Astrocyte (in vitro differentiated cells and primary cell): ENCODE measurements around the gene STMND1. TPM values are rescaled to one million over a fixed set of nuclear protein-coding genes. Genes with fewer than 3 reads are reported as not detected.

Experiments
- DNase-seq: peaks from one replicate; pipeline ENCODE4 v3.0.0-alpha.2; 2010; ENCODE audit warnings: low read depth
- FAIRE-seq: peaks from 2 replicates; lab custom pipeline; 2011; peaks lifted over from hg19 to GRCh38; lab: Jason Lieb, UNC
- H2AFZ ChIP-seq: 2 replicates; pipeline ENCODE4 v1.6.0; 2012; ENCODE audit warnings: low read depth, low read length, inconsistent platforms
- H3K27ac ChIP-seq: 2 replicates; pipeline ENCODE4 v1.5.1; 2011; ENCODE audit warnings: low read depth, low read length, inconsistent platforms
- H3K27me3 ChIP-seq: 2 replicates; pipeline ENCODE4 v1.6.0; 2011; ENCODE audit warnings: low read length, inconsistent platforms; ENCODE audit not compliant: insufficient read depth
- H3K36me3 ChIP-seq: 2 replicates; pipeline ENCODE4 v1.5.1; 2011; ENCODE audit warnings: low read length, inconsistent platforms; ENCODE audit not compliant: insufficient read depth
- H3K4me1 ChIP-seq: 2 replicates; pipeline ENCODE4 v1.5.1; 2011; ENCODE audit warnings: low read length, inconsistent platforms; ENCODE audit not compliant: insufficient read depth
- H3K4me2 ChIP-seq: 2 replicates; pipeline ENCODE4 v1.6.0; 2012; ENCODE audit warnings: low read length, inconsistent platforms
- H3K4me3 ChIP-seq: 2 replicates; pipeline ENCODE4 v1.5.1; 2011; ENCODE audit warnings: low read depth, mild to moderate bottlenecking, low read length, inconsistent platforms; ENCODE audit not compliant: insufficient read depth
- H3K79me2 ChIP-seq: 2 replicates; pipeline ENCODE4 v1.6.0; 2012; ENCODE audit warnings: mild to moderate bottlenecking, low read length, inconsistent platforms; ENCODE audit not compliant: insufficient read depth
- H3K9ac ChIP-seq: 2 replicates; pipeline ENCODE4 v1.6.0; 2012; ENCODE audit warnings: mild to moderate bottlenecking, low read length, inconsistent platforms
- H3K9me3 ChIP-seq: 2 replicates; pipeline ENCODE4 v1.5.1; 2012; ENCODE audit warnings: low read depth, mild to moderate bottlenecking, low read length, inconsistent platforms; ENCODE audit not compliant: insufficient read depth
- H4K20me1 ChIP-seq: 2 replicates; pipeline ENCODE4 v1.6.0; 2012; ENCODE audit warnings: low read length, inconsistent platforms; ENCODE audit not compliant: insufficient read depth
- H3K27ac Mint-ChIP-seq: one replicate; pipeline ENCODE4 v1.8.0; 2021; ENCODE audit warnings: mild to moderate bottlenecking, mixed read lengths; ENCODE audit not compliant: unreplicated experiment
- H3K27me3 Mint-ChIP-seq: one replicate; pipeline ENCODE4 v1.8.0; 2021; ENCODE audit warnings: low read depth, mixed read lengths; ENCODE audit not compliant: unreplicated experiment
- H3K36me3 Mint-ChIP-seq: one replicate; pipeline ENCODE4 v1.8.0; 2021; ENCODE audit warnings: low read depth, mixed read lengths; ENCODE audit not compliant: unreplicated experiment
- H3K4me1 Mint-ChIP-seq: one replicate; pipeline ENCODE4 v1.8.0; 2021; ENCODE audit warnings: low read depth, mixed read lengths; ENCODE audit not compliant: unreplicated experiment
- H3K4me3 Mint-ChIP-seq: one replicate; pipeline ENCODE4 v1.8.0; 2021; ENCODE audit warnings: mild to moderate bottlenecking, moderate library complexity, mixed read lengths; ENCODE audit not compliant: unreplicated experiment
- H3K9me3 Mint-ChIP-seq: one replicate; pipeline ENCODE4 v1.8.0; 2021; ENCODE audit warnings: mild to moderate bottlenecking, mixed read lengths; ENCODE audit not compliant: unreplicated experiment
- EZH2 ChIP-seq: IDR thresholded peaks from 2 replicates; pipeline ENCODE4 v1.6.1; 2012; ENCODE audit warnings: mild to moderate bottlenecking, low read length, inconsistent platforms; ENCODE audit not compliant: insufficient read depth
- total RNA-seq: library from RNA; stranded (reverse); gene quantifications from 2 replicates; pipeline ENCODE4 v1.2.1, GENCODE V29; 2021
- TF ChIP-seq, protein P1 (sequence below): IDR thresholded peaks from 2 replicates; pipeline ENCODE4 v1.5.1; 2011; ENCODE audit warnings: low read depth, mild to moderate bottlenecking, inconsistent platforms, low read length, moderate library complexity; ENCODE audit not compliant: insufficient read depth

The STMND1 gene
- total RNA-seq, 1 donor from 2014 or later, result 0.16 TPM

GRCh38 chr6:17130786-17131185, 28.9 kb downstream of the STMND1 start:
- peaks cover 8% of the 10 kb centered on the region for H3K4me1 Mint-ChIP-seq
- peak overlapping the region; percentile 75 for H3K27ac Mint-ChIP-seq
- H3K27me3 ChIP-seq, result peaks cover 3% of the 10 kb centered on the region
- H3K4me2 ChIP-seq, result no peak overlapping the region
- no peaks in the 10 kb centered on the region for H3K4me1 ChIP-seq
- H4K20me1 ChIP-seq, result no peaks in the 10 kb centered on the region
- H3K79me2 ChIP-seq, result no peaks in the 10 kb centered on the region
- H3K36me3 ChIP-seq, result no peaks in the 10 kb centered on the region
- FAIRE-seq, result no peak
- no peak overlapping the region for H2AFZ ChIP-seq
- H3K27me3 Mint-ChIP-seq, result no peaks in the 10 kb centered on the region
- H3K9ac ChIP-seq, result no peak overlapping the region
- H3K9me3 ChIP-seq, result no peaks in the 10 kb centered on the region
- H3K36me3 Mint-ChIP-seq, result no peaks in the 10 kb centered on the region
- DNase-seq, result peak; percentile 19
- H3K9me3 Mint-ChIP-seq, result peaks cover 5% of the 10 kb centered on the region
- no peak overlapping the region for H3K4me3 Mint-ChIP-seq
- TF ChIP-seq, protein P1, sequence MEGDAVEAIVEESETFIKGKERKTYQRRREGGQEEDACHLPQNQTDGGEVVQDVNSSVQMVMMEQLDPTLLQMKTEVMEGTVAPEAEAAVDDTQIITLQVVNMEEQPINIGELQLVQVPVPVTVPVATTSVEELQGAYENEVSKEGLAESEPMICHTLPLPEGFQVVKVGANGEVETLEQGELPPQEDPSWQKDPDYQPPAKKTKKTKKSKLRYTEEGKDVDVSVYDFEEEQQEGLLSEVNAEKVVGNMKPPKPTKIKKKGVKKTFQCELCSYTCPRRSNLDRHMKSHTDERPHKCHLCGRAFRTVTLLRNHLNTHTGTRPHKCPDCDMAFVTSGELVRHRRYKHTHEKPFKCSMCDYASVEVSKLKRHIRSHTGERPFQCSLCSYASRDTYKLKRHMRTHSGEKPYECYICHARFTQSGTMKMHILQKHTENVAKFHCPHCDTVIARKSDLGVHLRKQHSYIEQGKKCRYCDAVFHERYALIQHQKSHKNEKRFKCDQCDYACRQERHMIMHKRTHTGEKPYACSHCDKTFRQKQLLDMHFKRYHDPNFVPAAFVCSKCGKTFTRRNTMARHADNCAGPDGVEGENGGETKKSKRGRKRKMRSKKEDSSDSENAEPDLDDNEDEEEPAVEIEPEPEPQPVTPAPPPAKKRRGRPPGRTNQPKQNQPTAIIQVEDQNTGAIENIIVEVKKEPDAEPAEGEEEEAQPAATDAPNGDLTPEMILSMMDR, result no peak
- no peak for TF ChIP-seq EZH2
- no peak overlapping the region for H3K27ac ChIP-seq
- no peak overlapping the region for H3K4me3 ChIP-seq

DNA sequence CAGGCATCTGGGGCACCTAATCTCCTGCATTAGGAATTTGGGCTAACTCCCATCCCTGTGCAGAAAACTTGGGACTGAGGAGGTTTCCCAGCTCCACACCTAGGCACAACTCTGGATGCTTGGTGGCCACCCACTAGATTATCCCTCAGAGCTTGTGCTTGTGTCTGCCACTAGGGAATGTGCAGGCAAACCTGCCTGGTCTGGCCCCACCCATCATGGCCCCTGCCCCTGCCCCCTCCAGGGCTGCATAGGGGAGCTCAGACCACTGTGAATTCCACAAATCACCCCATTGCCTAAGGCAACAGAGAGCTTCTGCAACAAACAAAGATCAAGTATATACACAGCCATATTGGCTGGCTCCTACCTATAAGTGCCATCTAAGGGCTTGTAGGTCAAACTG, 31.1 kb downstream of the STMND1 start:
- DNase-seq (no peak), FAIRE-seq (no peak)
- peaks cover 3% of the 10 kb centered on the region for H3K27me3 ChIP-seq
- no peaks in the 10 kb centered on the region for H3K9me3 ChIP-seq
- no peak overlapping the region for H3K4me3 ChIP-seq
- Mint-ChIP-seq H3K4me3 (no peak overlapping the region), H3K9me3 (peaks cover 11% of the 10 kb centered on the region), H3K27me3 (no peaks in the 10 kb centered on the region), H3K36me3 (peaks cover 4% of the 10 kb centered on the region), H3K4me1 (peaks cover 8% of the 10 kb centered on the region), H3K27ac (no peak overlapping the region)
- no peak overlapping the region for H3K4me2 ChIP-seq
- no peaks in the 10 kb centered on the region for H3K4me1 ChIP-seq
- H3K9ac ChIP-seq, result no peak overlapping the region
- no peaks in the 10 kb centered on the region for H3K36me3 ChIP-seq
- H4K20me1 ChIP-seq, result no peaks in the 10 kb centered on the region
- TF ChIP-seq EZH2, result no peak
- TF ChIP-seq, protein P1, result no peak
- H3K79me2 ChIP-seq, result no peaks in the 10 kb centered on the region
- H3K27ac ChIP-seq, result no peak overlapping the region
- no peak overlapping the region for H2AFZ ChIP-seq

DNA sequence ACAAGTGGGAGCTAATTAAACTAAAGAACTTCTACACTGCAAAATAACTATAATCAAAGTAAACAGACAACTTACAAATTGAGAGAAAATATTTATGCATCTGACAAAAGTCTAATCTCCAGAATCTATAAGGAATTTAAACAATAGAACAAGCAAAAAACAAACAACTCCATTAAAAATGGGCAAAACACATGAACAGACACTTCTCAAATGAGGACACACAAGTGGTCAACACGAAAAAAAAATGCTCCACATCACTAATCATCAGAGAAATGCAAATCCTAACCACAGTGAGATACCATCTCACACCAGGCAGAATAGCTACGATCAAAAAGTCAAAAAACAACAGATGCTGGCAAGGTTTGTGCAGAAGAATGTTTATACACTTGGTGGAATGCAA, 36.2 kb downstream of the STMND1 start:
- no peak overlapping the region for H2AFZ ChIP-seq
- no peaks in the 10 kb centered on the region for H3K4me1 Mint-ChIP-seq
- H3K9me3 Mint-ChIP-seq, result peaks cover 20% of the 10 kb centered on the region
- no peak overlapping the region for H3K4me3 ChIP-seq
- no peak overlapping the region for H3K9ac ChIP-seq
- TF ChIP-seq EZH2, result no peak
- TF ChIP-seq, protein P1, result no peak
- H3K4me3 Mint-ChIP-seq, result no peak overlapping the region
- peaks cover 4% of the 10 kb centered on the region for H3K36me3 Mint-ChIP-seq
- no peaks in the 10 kb centered on the region for H3K4me1 ChIP-seq
- no peak overlapping the region for H3K27ac Mint-ChIP-seq
- H3K79me2 ChIP-seq, result no peaks in the 10 kb centered on the region
- no peak for FAIRE-seq
- H3K9me3 ChIP-seq, result peaks cover 7% of the 10 kb centered on the region
- no peak for DNase-seq
- H3K27me3 Mint-ChIP-seq, result no peaks in the 10 kb centered on the region
- peaks cover 3% of the 10 kb centered on the region for H3K27me3 ChIP-seq
- H3K36me3 ChIP-seq, result no peaks in the 10 kb centered on the region
- no peaks in the 10 kb centered on the region for H4K20me1 ChIP-seq
- H3K4me2 ChIP-seq, result no peak overlapping the region
- H3K27ac ChIP-seq, result no peak overlapping the region
